K562 (cell line): ENCODE measurements around the gene SHB. TPM values are rescaled to one million over a fixed set of nuclear protein-coding genes. Genes with fewer than 3 reads are reported as not detected.

Experiments used
- ATAC-seq: fragments of 200-7000 bp; cut with Tn5 transposase; 3 replicates; pipeline ENCODE4 v1.9.1; 2020; ENCODE audit warnings: moderate library complexity
- BruUV-seq: library from RNA; stranded (reverse); fragments of 400-500 nt; replicated peaks from 2 replicates; lab custom pipeline; 2021; lab: Mats Ljungman, UMichigan
- CTCF ChIA-PET: fragments of 300-600 bp; formaldehyde crosslinking; extraction: SDS; loops from one replicate; lab custom pipeline; 2021; ENCODE audit warnings: low intra/inter-chr PET ratio; lab: Yijun Ruan, JAX
- POLR2A ChIA-PET: fragments of 300-600, 350-650 bp; sonication (Branson Sonifier 250); formaldehyde crosslinking; extraction: SDS; loops from one replicate; lab custom pipeline; 2021; ENCODE audit warnings: antibody characterized with exemption, inconsistent platforms; lab: Yijun Ruan, JAX
- DNase-seq, 4 experiments: peaks; one replicate each; pipeline versions ENCODE4 v3.0.0 to v3.0.0-alpha.2; 2011 to 2018; ENCODE audit warnings: low spot score in 3 of 4, mixed read lengths in 3 of 4; ENCODE audit errors: extremely low read depth in 1 of 4
- FAIRE-seq: peaks from 2 replicates; lab custom pipeline; 2011; peaks lifted over from hg19 to GRCh38; lab: Jason Lieb, UNC
- H2AFZ ChIP-seq: 2 replicates; pipeline ENCODE4 v1.6.0; 2011; ENCODE audit warnings: low read depth, low read length, control low read depth, inconsistent platforms
- H3K27ac ChIP-seq: fragments of 200-600 bp; 3 replicates; pipeline ENCODE4 v1.8.0; 2011; ENCODE audit warnings: low read depth, mild to moderate bottlenecking, control low read depth, inconsistent platforms, low read length, moderate library complexity, mixed read lengths; ENCODE audit errors: extremely low read depth
- H3K27me3 ChIP-seq, 2 experiments: fragments of 300-600 bp in 1 of 2; 2 replicates in 1 of 2; 3 replicates in 1 of 2; pipeline versions ENCODE4 v1.6.0 to v1.8.0; 2011; ENCODE audit warnings: inconsistent platforms in 2 of 2, low read length in 2 of 2, mild to moderate bottlenecking in 1 of 2, mixed read lengths in 1 of 2, moderate library complexity in 1 of 2; ENCODE audit not compliant: control insufficient read depth in 2 of 2, insufficient read depth in 2 of 2
- H3K36me3 ChIP-seq: fragments of 300-600 bp; 3 replicates; pipeline ENCODE4 v1.8.0; 2011; ENCODE audit warnings: mild to moderate bottlenecking, low read length, inconsistent platforms; ENCODE audit not compliant: control insufficient read depth, insufficient read depth
- H3K4me1 ChIP-seq, 2 experiments: fragments of 200-600 bp in 1 of 2; replicated peaks in 1 of 2; 2 replicates in 1 of 2; 3 replicates in 1 of 2; pipeline versions ENCODE4 v1.5.1 to v1.8.0; 2011; ENCODE audit warnings: inconsistent platforms in 2 of 2, low read length in 2 of 2, mild to moderate bottlenecking in 1 of 2, mixed read lengths in 1 of 2, moderate library complexity in 1 of 2; ENCODE audit not compliant: control insufficient read depth in 2 of 2, insufficient read depth in 2 of 2
- H3K4me2 ChIP-seq: 2 replicates; pipeline ENCODE4 v1.6.1; 2011; ENCODE audit warnings: low read length, control low read depth, inconsistent platforms, mixed read lengths; ENCODE audit not compliant: insufficient read depth
- H3K4me3 ChIP-seq: fragments of 200-600 bp; sonication (generic), shearing (Covaris generic); 2 replicates; pipeline ENCODE4 v1.5.1; 2016; ENCODE audit warnings: control low read depth, inconsistent platforms
- H3K79me2 ChIP-seq: fragments of 200-600 bp; 3 replicates; pipeline ENCODE4 v1.8.0; 2011; ENCODE audit warnings: low read length, inconsistent platforms; ENCODE audit not compliant: control insufficient read depth, insufficient read depth
- H3K9ac ChIP-seq, 2 experiments: 2 replicates each; pipeline versions ENCODE4 v1.6.0 to v1.6.1; 2011; ENCODE audit warnings: low read depth in 2 of 2, low read length in 2 of 2, control low read depth in 1 of 2, inconsistent platforms in 1 of 2, mild to moderate bottlenecking in 1 of 2, mixed read lengths in 1 of 2; ENCODE audit not compliant: insufficient read depth in 1 of 2
- H3K9me1 ChIP-seq: one replicate; pipeline ENCODE4 v1.6.0; 2011; ENCODE audit warnings: inconsistent platforms, mild to moderate bottlenecking, low read length, moderate library complexity; ENCODE audit not compliant: control insufficient read depth, insufficient read depth
- H3K9me3 ChIP-seq: replicated peaks from 2 replicates; pipeline ENCODE4 v1.5.1; 2011; ENCODE audit warnings: low read depth, low read length, inconsistent platforms; ENCODE audit not compliant: control insufficient read depth, insufficient read depth
- H4K20me1 ChIP-seq: replicated peaks from 2 replicates; pipeline ENCODE4 v1.6.1; 2011; ENCODE audit warnings: low read length, inconsistent platforms, mixed read lengths; ENCODE audit not compliant: control insufficient read depth, insufficient read depth
- DPF2 ChIP-seq: fragments of 450-650 bp; IDR thresholded peaks from 2 replicates; pipeline ENCODE4 v1.6.1; 2016
- FOSL1 ChIP-seq: fragments of 200-800 bp; sonication (Bioruptor generic); conservative IDR thresholded peaks from 2 replicates; pipeline ENCODE4 v1.6.1; 2016; ENCODE audit warnings: missing genetic modification characterization, missing compliant biosample characterization
- MECOM ChIP-seq: fragments of 250-450 bp; sonication (Bioruptor Pico); IDR thresholded peaks from 2 replicates; pipeline ENCODE4 v1.8.0; 2022; ENCODE audit warnings: inconsistent platforms
- MYC ChIP-seq, 2 experiments: fragments of 250-450 bp in 1 of 2; sonication (Bioruptor Pico) in 1 of 2; IDR thresholded peaks; 2 replicates each; pipeline versions ENCODE4 v1.5.1 to v1.6.1; 2012 to 2021; ENCODE audit warnings: low read depth in 2 of 2, borderline replicate concordance in 1 of 2, improper control_type of control experiment in 1 of 2, low read length in 1 of 2, mild to moderate bottlenecking in 1 of 2, moderate library complexity in 1 of 2
- XRCC5 ChIP-seq: fragments of 200-400 bp; formaldehyde crosslinking; IDR thresholded peaks from 2 replicates; pipeline ENCODE4 v1.6.1; 2017; ENCODE audit warnings: low read depth, mild to moderate bottlenecking, low read length
- ZFP36 ChIP-seq: fragments of 150-350 bp; IDR thresholded peaks from 2 replicates; pipeline ENCODE4 v1.6.1; 2018; ENCODE audit warnings: low read length, low read depth; ENCODE audit not compliant: partially characterized antibody
- ZNF232 ChIP-seq: sonication (generic); formaldehyde crosslinking; IDR thresholded peaks from 2 replicates; pipeline ENCODE4 v1.8.0; 2022; ENCODE audit warnings: mild to moderate bottlenecking, missing genetic modification reagents
- WGBS: fragments of 100-300 bp; shearing (Covaris generic); methylation state at CpG from one replicate; pipeline ENCODE4 v1.1.6; 2016; ENCODE audit warnings: low coverage, mixed read lengths; ENCODE audit not compliant: insufficient coverage; ENCODE audit errors: missing lambda C conversion rate; 5-methylcytosine and 5-hydroxymethylcytosine counted together
- in situ Hi-C: fragments of 300-500 bp; cut with MboI; formaldehyde crosslinking; loops from 4 replicates; pipeline ENCODE4 v1.15.0; 2018; ENCODE audit warnings: inconsistent platforms, mixed read lengths
- intact Hi-C: fragments of 100-400 bp; cut with micrococcal nuclease; formaldehyde crosslinking; loops from 2 replicates; pipeline ENCODE4 v1.14.2; 2022
- polyA plus RNA-seq, 8 experiments: library from polyadenylated mRNA; depleted of rRNA in 4 of 8; stranded (reverse) in 5 of 8; unstranded in 3 of 8; fragments of >200 nt; fragmentation: Nextera tagmentation in 2 of 8; fragmentation: Illumina TruSeq in 1 of 8; extraction: Ambion mirVana in 2 of 8; extraction: Trizol in 1 of 8; gene quantifications; 2 replicates each; pipeline versions ENCODE4 v1.2.1 to v1.2.3, GENCODE V29; 2011 to 2014; ENCODE audit warnings: inconsistent platforms in 1 of 8, missing spikeins in 1 of 8
- total RNA-seq, 7 experiments: library from RNA; depleted of rRNA in 6 of 7; stranded (reverse); fragments of >200 nt in 6 of 7; fragmentation: Illumina TruSeq in 2 of 7; extraction: Trizol in 2 of 7; gene quantifications; 2 replicates each; pipeline versions ENCODE4 v1.2.1 to v1.2.3, GENCODE V29; 2011 to 2021; ENCODE audit warnings: low replicate concordance in 1 of 7

Gene SHB
- total and polyA plus RNA-seq, 9 of the 15 experiments (the other 6 are each of a cell fraction or from before 2014, with no cell fraction given): 0.78 to 16.0 (median 5.3) TPM

GRCh38 chr9:37954581-37954981 lies 114.4 kb downstream of the SHB start:
- POLR2A ChIA-PET: interaction anchor here (0.7 kb wide), 1 partner anchor 135 kb away, joined by 4 read pairs; no protein-coding TSS in a partner anchor
- intact Hi-C loops: no loop called here
- Histone ChIP-seq H3K9ac (peak overlapping the region in 1 of 2 experiments; percentile 81; a peak in 1 of 4 replicates), H3K27ac (peak overlapping the region; percentile 70; the same call in 1 of the 3 replicates), H2AFZ (no peak overlapping the region), H3K9me3 (no peaks in the 10 kb centered on the region)
- CTCF ChIA-PET: no interaction called here
- TF ChIP-seq MECOM (no peak), DPF2 (no peak), MYC (IDR thresholded peaks at IDR 0.05; ENCODE audit: low read depth, low read length) (no peak), MYC (CRISPR knock-in tag; IDR thresholded peaks at IDR 0.05; ENCODE audit: borderline replicate concordance, low read depth) (no peak), FOSL1 (no peak), ZFP36 (peak; percentile 18), ZNF232 (no peak), XRCC5 (no peak)
- TF ChIP-seq, all 486 proteins: peak for 1
- Histone ChIP-seq H3K4me3 (no peak overlapping the region), H3K9me1 (peaks cover 18% of the 10 kb centered on the region), H3K4me2 (no peak overlapping the region), H3K27me3 (no peaks in the 10 kb centered on the region), H3K4me1 (peaks cover 36 to 46% of the 10 kb centered on the region in 2 experiments), H3K79me2 (no peaks in the 10 kb centered on the region), H3K36me3 (peaks cover 39% of the 10 kb centered on the region; the same call in 2 of the 3 replicates), H4K20me1 (peaks cover 14% of the 10 kb centered on the region)
- FAIRE-seq: no peak
- no peak for ATAC-seq
- WGBS: 62% methylated on average over 3 of the region's 3 CpGs
- DNase-seq: no peak
- BruUV-seq: no TSS peak
- in situ Hi-C loops: no loop called here
